ENCODE measurements around the gene ASIC5. TPM values are rescaled to one million over a fixed set of nuclear protein-coding genes. Genes with fewer than 3 reads are reported as not detected.

Gene ASIC5
- total RNA-seq, result not detected
- not detected for polyA plus RNA-seq
- long read RNA-seq, donor 1, result 0 reads
- long read RNA-seq, donor 2, result 0 reads
- long read RNA-seq, donor 3, result 0 reads

GRCh38 chr4:155866177-155866576 lies at the start of gene ASIC5:
Gene ASIC5 (minus strand): TSS chr4:155866277. CDS start chr4:155866226, 51 bp downstream.
- no peaks in the 10 kb centered on the region for H3K36me3 ChIP-seq
- 0 to 2% (median 1%) methylated on average over 1 of the region's 1 CpG for WGBS, 3 donors
- H3K9me3 ChIP-seq, result no peaks in the 10 kb centered on the region
- TF ChIP-seq CTCF (IDR thresholded peaks at IDR 0.05) (no peak), POLR2A (IDR thresholded peaks at IDR 0.05) (no peak), EP300 (IDR thresholded peaks at IDR 0.05) (no peak)
- intact Hi-C loops (cut with DNase I), result no loop called here
- H3K4me1 ChIP-seq (ENCODE audit: insufficient read depth), result no peaks in the 10 kb centered on the region
- no peaks in the 10 kb centered on the region for H3K27me3 ChIP-seq
- no peak for DNase-seq
- H3K27ac ChIP-seq, result no peak within 1 kb of the TSS
- no peak within 1 kb of the TSS for H3K4me3 ChIP-seq

DNA sequence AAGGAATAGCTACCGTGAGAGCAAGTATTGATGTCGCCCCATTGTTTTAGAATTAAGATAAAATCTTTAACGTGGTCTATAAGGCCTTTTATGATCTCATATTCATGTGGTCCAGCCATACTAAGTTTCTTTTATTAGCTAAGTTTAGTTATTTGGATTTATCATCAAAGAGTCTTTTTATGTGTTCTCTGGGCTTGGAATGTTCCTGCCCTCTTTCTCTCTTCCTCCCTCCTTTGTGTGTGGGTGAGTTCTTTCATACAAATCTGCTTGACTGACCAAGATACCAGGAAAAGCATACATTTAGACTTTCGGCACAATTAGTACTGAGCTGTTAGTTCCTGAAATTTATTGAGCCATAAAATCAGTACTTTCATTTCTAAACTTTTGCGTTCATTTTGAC lies 48.7 kb upstream of the ASIC5 start:
- Histone ChIP-seq H3K27me3 (no peaks in the 10 kb centered on the region), H3K36me3 (no peaks in the 10 kb centered on the region), H3K4me1 (ENCODE audit: insufficient read depth) (no peaks in the 10 kb centered on the region), H3K4me3 (no peak overlapping the region), H3K27ac (no peak overlapping the region), H3K9me3 (no peaks in the 10 kb centered on the region)
- no peak for TF ChIP-seq POLR2A (IDR thresholded peaks at IDR 0.05)
- no peak for TF ChIP-seq CTCF (IDR thresholded peaks at IDR 0.05)
- TF ChIP-seq EP300 (IDR thresholded peaks at IDR 0.05), result no peak
- DNase-seq, result no peak
- 23 to 30% (median 25%) methylated on average over 5 of the region's 5 CpGs for WGBS, 3 donors
- intact Hi-C loops (cut with DNase I), result no loop called here

DNA sequence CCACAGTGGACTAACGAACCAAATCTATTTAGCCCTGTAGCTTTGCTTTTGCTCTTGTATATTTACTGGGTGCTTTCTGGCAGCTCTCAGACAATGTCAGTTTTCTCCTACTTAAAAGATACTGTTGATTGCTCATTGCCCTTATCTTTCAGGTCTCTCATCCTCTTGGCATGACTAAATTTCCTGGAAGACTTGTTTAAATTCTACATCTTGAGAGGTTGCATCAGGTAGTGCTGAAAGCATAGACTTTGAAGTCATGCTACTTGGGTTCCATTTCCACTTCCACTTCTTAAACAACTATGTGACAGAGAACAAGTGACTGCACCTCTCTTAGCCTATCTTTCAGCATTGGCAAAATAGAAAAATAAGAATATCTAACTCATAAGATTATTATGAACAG lies 45.8 kb upstream of the ASIC5 start:
- Histone ChIP-seq H3K4me1 (ENCODE audit: insufficient read depth) (no peaks in the 10 kb centered on the region), H3K4me3 (no peak overlapping the region), H3K36me3 (no peaks in the 10 kb centered on the region), H3K27me3 (no peaks in the 10 kb centered on the region), H3K9me3 (no peaks in the 10 kb centered on the region), H3K27ac (no peak overlapping the region)
- DNase-seq, result no peak
- no peak for TF ChIP-seq CTCF (IDR thresholded peaks at IDR 0.05)
- no peak for TF ChIP-seq POLR2A (IDR thresholded peaks at IDR 0.05)
- TF ChIP-seq EP300 (IDR thresholded peaks at IDR 0.05), result no peak
- intact Hi-C loops (cut with DNase I), result no loop called here
- WGBS, 3 donors, result 85 to 93% (median 90%) methylated on average over 1 of the region's 1 CpG

GRCh38 chr4:155909615-155910226 lies 43.6 kb upstream of the ASIC5 start:
- Histone ChIP-seq H3K4me3 (no peak overlapping the region), H3K36me3 (no peaks in the 10 kb centered on the region), H3K27me3 (no peaks in the 10 kb centered on the region), H3K9me3 (no peaks in the 10 kb centered on the region), H3K27ac (no peak overlapping the region), H3K4me1 (ENCODE audit: insufficient read depth) (no peaks in the 10 kb centered on the region)
- TF ChIP-seq EP300 (IDR thresholded peaks at IDR 0.05) (no peak), POLR2A (IDR thresholded peaks at IDR 0.05) (no peak), CTCF (IDR thresholded peaks at IDR 0.05) (no peak)
- DNase-seq, result no peak
- intact Hi-C loops (cut with DNase I), result no loop called here
- WGBS, 3 donors, result 92 to 98% (median 92%) methylated on average over 3 of the region's 3 CpGs

Measured in ovary (tissue), 10 donors.